HG03280 (cell line): ENCODE results near the gene CTXND1.
"Not testable (repeated sequence)": the region's sequence is repeated elsewhere in the genome, so short reads cannot be mapped to it uniquely, and the experiment has no call there.

Experiments used
- ATAC-seq: cut with Tn5 transposase; IDR thresholded peaks from one replicate; pipeline ENCODE4 v1.9.1; 2021; ENCODE audit warnings: mild to moderate bottlenecking, moderate library complexity; ENCODE audit not compliant: unreplicated experiment

The CTXND1 gene

DNA sequence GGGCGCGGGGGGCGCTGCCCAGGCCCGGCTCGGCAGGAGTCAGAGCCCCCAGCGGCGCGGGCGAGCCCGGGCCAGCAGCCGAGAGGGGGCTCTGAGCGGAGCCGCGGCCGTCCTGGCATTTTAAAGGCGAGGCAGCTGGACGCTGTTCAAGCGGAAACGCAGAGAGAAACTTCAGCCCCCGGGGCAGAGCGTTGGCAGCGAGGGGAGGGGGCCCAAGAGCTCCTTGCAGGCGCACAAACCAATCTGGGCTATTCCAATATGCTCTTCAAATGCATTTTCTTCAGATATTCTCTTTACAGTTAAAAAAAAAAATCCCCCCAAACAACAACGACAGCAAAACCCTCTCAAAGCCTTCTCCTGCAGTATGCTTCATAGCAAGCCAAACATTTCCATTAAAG lies at the start of gene CTXND1:
TSS of gene CTXND1 (minus strand) at position 93 of the 398 bp plus-strand sequence. CDS start 50,264 bp downstream, outside the sequence.
- ATAC-seq: no peak

DNA sequence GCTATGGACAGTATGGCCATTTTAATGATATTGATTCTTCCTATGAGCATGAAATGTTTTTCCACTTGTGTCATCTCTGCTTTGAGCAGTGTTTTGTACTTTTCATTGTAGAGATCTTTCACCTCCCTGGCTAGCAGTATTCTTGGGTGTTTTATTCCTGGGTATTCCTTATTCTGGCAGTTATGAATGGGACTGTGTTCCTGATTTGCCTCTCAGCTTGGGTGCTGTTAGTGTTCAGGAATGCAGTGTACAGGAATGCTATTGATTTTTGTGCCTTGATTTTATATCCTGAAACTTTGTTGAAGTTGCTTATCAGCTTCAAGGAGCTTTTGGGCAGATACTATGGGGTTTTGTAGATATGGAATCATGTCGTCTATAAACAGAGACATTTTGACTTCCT lies 49.5 kb upstream of the CTXND1 start:
- no peak for ATAC-seq

DNA sequence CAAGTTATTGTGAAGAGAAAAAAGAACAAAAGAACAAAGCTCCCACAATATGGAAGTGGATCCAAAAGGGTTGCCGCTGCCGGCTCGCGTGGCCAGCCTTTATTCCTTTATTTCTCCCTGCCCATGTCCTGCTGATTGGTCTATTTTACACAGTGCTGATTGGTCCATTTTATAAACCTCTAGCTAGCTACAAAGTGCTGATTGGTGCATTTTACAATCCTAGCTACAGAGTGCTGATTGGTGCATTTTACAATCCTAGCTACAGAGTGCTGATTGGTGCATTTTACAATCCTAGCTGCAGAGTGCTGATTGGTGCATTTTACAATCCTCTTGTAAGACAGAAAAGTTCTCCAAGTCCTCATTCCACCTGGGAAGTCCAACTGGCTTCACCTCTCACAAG lies 43.8 kb upstream of the CTXND1 start:
- not testable (repeated sequence) for ATAC-seq

DNA sequence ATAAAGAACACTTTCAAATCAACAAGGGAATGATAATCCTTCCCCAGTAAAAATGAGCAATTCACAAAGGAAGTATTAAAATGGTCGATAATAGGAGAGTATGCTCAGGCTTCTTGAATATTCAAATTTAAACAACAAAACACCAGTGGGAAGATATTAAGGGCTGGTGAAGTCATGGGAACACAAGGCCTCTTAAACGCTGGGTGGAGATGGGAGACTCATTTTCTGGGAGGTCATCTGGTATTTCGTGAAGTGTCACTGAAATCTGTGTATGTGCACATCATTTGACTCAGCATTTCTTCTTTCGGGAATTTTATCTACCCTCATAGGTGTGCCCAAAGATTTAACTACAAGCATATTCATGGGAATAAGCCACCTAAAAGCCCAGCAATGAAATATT lies 40.1 kb upstream of the CTXND1 start:
- no peak for ATAC-seq

DNA sequence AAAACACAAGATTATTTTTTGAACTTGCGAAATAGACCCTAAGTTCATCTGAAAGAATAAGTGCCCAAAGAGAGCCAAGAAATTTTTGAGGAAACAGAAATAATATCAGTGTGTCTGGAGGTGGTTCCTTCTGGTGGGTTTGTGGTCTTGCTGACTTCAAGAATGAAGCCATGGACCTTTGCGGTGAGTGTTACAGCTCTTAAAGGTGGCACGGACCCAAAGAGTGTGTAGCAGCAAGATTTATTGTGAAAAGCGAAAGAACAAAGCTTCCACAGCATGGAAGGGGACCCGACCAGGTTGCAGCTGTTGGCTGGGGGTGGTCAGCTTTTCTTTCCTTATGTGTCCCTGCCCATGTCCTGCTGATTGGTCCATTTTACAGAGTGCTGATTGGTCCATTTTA lies 38.9 kb upstream of the CTXND1 start:
- not testable (repeated sequence) for ATAC-seq

DNA sequence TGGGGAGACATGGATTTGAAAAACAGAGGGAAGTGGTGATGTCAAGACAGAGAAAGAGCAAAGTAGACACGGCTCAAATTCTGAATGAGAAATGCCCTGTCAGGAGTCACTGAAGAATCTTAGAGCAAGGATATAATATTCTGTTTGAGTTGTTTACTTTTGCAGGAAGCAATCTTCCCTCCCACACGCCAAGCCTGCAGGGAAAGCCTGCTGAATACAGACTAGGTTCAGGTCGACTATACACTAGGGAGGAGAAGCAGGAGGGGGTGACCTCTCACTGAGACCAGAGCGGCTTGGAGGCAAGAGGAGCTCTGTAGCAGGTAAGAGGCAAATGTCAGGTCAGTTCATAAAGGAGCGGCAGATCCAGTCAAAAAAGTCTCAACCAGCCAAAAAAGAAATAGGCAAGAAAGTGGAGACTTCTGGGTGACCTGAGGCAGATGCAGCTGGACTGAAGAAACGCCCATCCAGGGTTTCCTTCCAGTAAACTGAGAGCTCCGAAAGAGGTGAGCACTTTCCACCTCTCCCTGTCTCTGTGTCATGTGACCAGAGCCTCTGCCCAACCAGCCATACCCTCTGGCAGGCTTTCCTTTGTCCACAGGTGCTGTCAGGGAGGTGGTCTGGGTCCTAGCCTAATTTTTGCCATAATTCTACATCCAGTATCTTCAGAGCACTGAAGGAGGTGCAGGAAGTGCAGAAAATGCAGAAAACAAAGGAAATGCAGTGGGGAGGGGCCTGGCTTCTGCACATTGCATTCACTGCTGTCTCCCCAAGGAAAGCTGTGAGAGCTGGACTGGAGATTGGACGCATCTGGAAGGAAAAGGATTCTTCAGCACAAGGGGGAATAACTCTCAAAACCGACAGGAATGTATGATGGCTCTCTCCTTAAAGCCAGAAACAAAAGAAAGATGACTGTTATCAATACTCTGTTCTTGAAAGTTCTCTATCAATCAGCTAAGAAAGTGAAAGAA lies 37.8 kb upstream of the CTXND1 start:
- no peak for ATAC-seq

DNA sequence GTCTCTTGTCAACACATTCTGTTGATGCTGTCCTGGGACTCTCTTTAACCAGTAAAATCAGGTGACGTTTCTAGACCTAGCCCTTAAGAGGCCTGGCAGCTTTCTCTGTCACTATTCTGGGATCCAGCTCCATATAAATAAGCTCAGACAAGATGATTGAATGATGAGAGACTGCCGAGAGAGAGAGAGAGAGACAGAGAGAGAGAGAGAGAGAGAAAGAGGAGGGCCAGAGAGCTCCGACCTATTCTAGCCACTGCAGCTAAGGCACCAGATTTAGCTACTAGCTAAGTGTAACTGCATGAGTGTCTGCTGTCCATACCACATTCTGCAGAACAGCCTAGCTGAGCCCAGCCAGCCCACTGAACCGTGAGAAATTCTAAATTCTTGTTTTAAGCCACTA lies 36.1 kb upstream of the CTXND1 start:
- no peak for ATAC-seq

DNA sequence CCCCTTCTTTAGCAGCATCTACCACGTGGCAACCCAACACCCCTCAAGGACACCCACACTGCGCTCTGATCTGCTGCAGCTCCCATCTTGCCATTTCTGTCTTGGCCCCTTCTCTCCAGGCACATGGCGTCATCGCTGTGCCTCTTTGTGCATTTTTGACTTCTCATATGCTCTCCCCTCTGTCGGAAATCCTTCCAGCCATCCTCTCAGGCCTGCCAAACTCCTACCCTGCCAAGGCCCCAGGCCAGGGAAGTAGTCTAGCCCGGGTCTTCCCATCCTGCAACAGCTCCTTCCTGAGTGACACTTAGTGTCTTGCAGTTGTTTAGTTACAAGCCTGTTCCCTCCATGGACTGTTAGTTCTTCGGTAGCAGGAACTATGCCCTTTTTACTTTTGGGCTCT lies 34.0 kb upstream of the CTXND1 start:
- no peak for ATAC-seq

DNA sequence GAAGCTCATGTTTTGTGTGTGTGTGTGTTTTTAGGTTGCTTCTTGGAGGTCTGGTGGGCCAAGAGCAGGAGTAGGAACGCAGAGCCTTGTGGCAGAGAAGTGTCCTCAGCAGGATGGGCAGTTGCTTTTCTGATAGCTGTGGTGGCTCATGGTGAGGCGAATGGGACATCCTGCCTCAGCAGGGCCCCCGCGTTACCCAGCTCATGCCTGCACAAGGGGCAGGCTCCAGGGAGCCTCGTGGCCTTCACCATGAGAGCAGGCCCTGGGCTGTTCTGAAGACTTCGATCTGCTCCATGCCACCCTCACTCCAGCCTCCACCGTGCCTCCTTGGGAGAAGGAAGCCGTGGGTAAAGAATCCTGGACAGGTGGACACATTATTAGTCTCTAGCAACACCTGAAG lies 33.4 kb upstream of the CTXND1 start:
- ATAC-seq: no peak

DNA sequence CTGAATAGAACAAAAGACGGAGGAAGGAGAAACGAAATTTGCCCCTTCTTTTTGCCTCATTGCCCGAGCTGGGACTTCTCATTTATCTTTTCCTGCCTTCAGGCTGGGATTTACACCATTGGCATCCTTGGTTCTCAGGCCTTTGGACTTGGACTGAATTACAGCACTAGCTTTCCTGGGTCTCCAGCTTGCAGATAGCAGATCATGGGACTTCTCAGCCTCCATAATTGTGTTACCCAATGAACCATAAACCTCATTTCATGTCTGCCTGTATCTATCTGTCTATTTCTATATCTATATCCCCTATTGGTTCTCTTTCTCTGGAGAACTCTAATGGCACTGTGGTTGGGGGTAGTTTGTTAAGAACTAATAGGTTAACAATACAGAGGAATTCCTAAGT lies 31.5 kb upstream of the CTXND1 start:
- ATAC-seq: no peak

DNA sequence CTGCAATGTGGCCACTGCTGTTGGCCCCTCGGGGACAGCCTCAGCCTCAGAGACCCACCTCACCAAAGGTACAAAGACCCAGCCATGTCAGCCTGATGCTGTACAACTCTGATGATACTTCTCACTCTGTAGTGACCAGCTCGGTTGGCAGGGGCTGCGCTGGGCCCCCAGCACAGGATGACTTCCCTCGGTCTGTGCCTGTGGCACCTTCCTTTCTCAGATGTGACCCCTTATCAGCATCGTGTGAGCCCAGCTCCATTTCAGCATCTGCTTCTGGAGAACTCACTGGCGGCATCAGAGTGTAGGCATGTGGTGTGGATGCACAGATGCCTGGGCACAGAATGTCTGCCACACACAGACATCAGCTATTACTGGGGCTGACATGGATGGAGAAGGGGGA lies 25.1 kb upstream of the CTXND1 start:
- ATAC-seq: no peak

DNA sequence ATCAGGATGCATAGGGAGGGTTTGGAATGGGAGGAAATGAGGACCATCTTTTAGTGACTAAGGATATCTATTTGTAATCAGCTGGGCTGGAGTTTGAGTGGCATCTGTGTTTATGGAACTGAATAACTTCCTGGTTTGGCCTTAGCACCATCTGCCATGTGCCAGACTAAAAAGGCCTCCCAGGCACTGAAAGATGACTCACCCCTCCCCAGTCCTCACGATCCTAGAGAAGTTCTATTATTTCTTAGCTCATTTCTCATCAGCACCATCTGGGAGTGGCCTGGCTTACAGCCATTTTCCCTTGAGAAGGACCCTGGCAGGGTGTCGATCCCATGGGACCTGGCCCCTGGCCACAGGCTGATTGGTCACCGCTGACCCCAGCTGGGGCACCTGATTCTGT lies 23.9 kb upstream of the CTXND1 start:
- no peak for ATAC-seq

DNA sequence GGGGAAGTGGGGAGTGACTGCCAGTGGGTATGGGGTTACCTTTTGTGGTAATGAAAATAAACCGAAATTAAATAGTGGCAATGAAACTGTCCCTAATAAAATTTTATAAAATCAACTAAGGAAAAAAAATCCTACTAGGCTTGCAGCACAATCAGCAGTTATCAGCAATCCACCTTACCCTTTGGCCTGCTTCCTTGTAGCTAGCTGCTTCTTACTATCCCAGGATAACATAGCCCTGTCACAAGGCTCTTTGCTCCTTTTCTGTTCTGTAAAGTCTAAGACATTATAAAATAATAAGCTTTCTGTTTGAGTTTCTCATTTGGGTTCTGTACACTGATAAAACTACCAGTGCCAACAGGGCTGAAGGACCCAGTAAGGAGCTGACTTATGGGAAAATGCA lies 23.0 kb upstream of the CTXND1 start:
- no peak for ATAC-seq

DNA sequence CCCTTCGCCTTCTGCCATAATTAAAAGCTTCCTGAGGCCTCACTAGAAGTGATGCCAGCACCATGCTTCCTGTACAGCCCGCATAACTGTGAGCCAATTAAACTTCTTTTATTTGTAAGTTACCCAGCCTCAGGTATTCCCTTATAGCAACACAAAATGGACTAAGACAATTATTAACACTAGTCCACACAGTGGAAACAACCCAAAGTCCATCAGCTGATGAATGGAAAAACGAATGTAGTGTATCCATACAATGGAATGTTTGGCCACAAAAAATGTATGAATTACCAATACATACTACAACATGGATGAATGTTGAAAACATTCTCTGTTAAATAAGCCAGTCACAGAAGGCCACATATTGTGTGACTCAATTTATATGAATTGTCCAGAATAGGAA lies 22.5 kb upstream of the CTXND1 start:
- ATAC-seq: no peak

DNA sequence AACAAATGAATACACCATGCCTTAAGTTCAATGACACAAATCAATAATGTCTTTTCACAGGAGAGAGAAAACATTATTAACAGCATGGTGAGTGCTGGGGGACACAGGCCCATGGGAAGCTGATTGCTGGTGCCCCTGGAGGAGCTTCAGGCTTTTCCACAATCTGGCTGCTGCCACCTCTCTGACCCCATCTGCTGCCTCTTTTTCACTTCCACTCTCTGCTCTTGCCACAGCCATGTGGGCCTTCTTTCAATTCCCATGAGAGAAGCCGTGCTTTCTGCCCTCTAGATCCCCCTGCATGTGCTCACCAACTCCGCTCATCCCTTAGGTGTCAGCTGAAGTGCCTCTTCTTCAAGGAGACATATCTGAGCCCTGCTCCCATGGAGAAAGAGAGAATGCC lies 21.0 kb upstream of the CTXND1 start:
- ATAC-seq: no peak

DNA sequence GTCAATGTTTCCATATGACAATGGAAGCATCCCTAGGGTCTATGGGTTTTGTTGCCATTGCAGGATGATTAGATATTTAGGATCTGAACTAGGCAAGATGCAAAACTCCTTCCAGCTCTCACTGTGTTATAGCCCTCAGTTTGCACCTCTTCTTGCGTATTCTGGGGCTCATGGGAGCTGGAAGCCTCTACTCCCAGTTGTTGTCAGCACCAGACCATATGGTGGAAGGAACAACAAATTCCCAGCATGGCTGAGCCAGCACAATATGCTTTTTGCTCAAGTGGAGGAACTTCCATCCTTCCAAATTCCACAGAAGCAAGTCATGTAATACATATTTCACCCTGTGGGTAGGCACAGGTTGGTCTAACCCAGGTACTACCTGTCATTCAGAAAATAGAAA lies 18.5 kb upstream of the CTXND1 start:
- no peak for ATAC-seq

DNA sequence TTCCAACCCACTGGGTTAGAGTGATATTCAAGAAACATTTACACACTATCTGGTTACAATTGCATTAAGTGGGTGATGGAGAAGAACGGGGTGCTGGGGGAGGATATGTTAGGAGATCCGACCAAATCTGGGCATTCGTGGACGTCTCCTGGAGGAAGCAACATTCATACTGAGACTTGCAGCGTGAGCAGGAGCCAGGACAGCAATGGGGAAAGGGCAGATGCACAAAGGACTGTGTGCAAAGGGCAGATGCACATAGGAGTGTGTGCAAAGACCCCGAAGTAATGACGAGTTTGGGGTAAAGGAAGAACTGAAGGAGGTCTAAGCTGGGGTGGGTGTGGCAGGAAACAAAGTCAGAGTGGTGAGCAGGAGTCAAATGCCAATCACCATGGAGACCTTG lies 16.1 kb upstream of the CTXND1 start:
- ATAC-seq: no peak

DNA sequence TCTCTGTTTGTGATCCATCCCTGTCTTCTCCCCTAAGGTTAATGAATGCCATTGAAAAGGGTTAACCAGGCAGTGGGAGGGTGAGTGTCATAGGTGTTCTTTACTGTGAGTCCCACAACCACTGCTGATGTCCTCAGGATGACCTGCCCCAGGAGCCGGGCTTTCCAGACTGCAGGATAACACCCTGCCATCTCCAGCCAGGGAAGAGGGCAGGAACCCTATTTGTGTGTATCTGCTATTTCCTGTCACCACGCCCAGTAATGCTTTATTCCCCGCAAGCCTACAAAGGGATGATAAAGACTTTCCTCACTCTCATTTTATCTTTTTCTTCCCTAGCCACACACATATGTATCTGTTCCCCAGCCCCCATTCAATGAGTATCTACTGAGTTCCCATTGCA lies 15.6 kb upstream of the CTXND1 start:
- ATAC-seq: no peak

DNA sequence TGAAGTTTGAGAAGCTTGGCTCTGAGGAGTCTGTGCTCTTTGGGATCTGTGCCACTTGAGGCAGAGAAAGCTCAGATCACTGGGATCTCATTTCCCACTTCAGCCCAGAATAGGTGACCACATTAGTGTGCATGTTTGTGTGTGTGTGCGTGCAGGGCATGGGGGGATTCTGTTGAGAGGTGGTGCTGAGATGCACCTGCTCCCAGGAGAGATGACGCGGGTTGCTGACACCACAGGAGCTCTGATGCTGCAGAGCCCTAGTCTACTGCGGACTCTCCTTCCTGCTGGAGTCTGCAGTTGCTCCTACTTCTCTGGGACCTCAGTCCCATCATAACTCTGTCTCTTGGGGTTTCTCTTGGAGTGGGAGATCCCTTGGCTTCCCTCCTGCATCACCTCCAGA lies 14.7 kb upstream of the CTXND1 start:
- ATAC-seq: no peak

DNA sequence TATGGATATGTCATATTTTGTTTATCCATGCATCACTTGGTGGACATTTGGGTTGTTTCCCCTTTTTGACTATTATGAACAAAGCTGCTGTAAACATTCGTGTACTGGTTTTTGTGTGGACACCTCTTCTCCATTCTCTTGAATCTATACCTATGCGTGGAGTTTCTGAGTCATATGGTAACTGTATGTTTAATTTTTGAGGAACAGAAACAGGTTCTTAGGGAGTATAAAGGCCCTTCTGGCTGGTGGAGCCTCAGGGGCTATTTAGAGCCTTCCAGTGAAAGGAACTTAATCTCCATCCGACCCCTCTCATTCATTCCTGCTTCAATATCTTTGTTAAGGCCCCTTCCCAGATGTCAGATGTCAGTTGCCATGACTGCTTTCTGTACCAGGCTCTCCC lies 14.1 kb upstream of the CTXND1 start:
- ATAC-seq: no peak

DNA sequence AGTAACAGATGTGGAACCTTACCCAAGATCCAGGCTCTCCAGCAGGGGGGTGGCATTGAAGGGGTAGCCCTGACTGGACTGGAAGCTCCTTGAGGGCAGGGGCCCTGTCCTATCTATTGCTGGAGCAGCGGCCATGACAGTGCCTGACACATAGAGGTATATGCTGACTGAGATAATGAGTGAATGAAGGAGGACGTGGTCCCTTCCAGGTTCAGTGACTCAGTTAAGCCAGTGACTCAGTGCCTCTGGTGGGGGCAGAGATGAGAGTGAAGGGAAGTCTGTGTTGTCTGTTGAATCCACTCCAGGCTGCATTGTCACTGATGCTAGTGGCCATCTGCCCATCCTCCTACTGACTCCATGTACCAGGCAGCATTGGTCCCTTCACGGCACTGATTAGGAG lies 13.0 kb upstream of the CTXND1 start:
- ATAC-seq: no peak

DNA sequence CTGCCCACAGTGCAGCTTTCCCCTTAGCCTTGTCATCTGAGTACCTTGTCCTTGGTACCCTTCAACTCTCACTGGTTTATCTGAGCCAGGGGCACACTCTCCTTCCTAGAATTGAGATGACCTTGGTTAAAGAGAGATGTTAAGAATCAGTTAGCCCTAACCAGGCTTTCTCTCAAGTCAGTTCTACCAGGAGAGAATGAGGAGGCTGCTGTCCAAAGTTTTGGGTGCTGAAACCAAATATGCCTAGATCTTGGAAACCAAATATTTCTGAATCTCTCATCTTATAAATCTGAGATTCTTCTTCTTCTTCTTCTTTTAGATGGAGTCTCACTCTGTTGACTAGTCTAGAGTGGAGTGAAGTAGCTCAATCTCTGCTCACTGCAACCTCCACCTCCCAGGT lies 12.0 kb upstream of the CTXND1 start:
- no peak for ATAC-seq

DNA sequence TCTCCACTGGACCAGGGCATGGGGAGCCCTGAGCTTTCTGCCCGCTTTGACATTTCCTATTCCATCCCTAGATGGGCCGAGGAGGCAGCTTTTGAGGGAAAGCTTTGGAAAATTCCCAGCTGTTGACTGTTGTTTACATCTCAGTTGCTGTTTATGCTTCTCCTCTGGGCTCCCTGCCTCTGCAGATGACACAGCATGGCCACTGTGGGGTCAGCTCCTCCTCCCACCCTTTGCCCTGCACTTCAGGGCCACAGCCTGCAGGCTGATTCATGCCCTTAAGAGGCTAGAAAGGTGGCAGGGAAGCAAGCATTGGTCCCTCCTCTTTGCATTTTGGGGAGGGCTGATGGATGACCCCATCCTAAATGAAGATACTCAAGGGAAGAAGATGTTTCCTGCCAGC lies 8.5 kb upstream of the CTXND1 start:
- ATAC-seq: no peak
